Keratinocyte (primary cell): ENCODE data around the gene DIPK1A. TPM values are rescaled to one million over a fixed set of nuclear protein-coding genes. Genes with fewer than 3 reads are reported as not detected.

Source experiments
- DNase-seq: peaks from one replicate; pipeline ENCODE4 v3.0.0-alpha.2; 2011; ENCODE audit warnings: low read depth, missing footprints, low spot score
- FAIRE-seq: peaks from 2 replicates; lab custom pipeline; 2011; peaks lifted over from hg19 to GRCh38; lab: Jason Lieb, UNC
- H2AFZ ChIP-seq: 2 replicates; pipeline ENCODE4 v1.6.0; 2012; ENCODE audit warnings: low read length, control low read depth, inconsistent platforms; ENCODE audit not compliant: control insufficient read depth
- H3K27ac ChIP-seq: 2 replicates; pipeline ENCODE4 v1.5.1; 2011; ENCODE audit warnings: low read length; ENCODE audit not compliant: control insufficient read depth, insufficient read depth
- H3K27me3 ChIP-seq: 3 replicates; pipeline ENCODE4 v1.6.0; 2011; ENCODE audit warnings: low read length; ENCODE audit not compliant: control insufficient read depth, insufficient read depth; ENCODE audit errors: extremely low read depth
- H3K36me3 ChIP-seq, 2 experiments: 2 replicates in 1 of 2; 3 replicates in 1 of 2; pipeline ENCODE4 v1.5.1; 2011; ENCODE audit warnings: low read length in 2 of 2, mild to moderate bottlenecking in 1 of 2; ENCODE audit not compliant: control insufficient read depth in 2 of 2, insufficient read depth in 2 of 2; ENCODE audit errors: extremely low read depth in 1 of 2
- H3K4me1 ChIP-seq: 3 replicates; pipeline ENCODE4 v1.5.1; 2011; ENCODE audit warnings: low read length; ENCODE audit not compliant: control insufficient read depth, insufficient read depth; ENCODE audit errors: extremely low read depth
- H3K4me2 ChIP-seq: 3 replicates; pipeline ENCODE4 v1.6.0; 2011; ENCODE audit warnings: low read depth, low read length; ENCODE audit not compliant: control insufficient read depth, insufficient read depth; ENCODE audit errors: extremely low read depth
- H3K4me3 ChIP-seq, 3 experiments: fragments of 200-600 bp in 1 of 3; sonication (generic) in 1 of 3; 2 replicates in 2 of 3; 3 replicates in 1 of 3; pipeline ENCODE4 v1.5.1; 2011 to 2016; ENCODE audit warnings: low read length in 3 of 3, mild to moderate bottlenecking in 3 of 3, control low read depth in 2 of 3, inconsistent platforms in 1 of 3, low read depth in 1 of 3, mixed read lengths in 1 of 3, mixed run types in 1 of 3, moderate library complexity in 1 of 3; ENCODE audit not compliant: control insufficient read depth in 2 of 3, insufficient read depth in 2 of 3; ENCODE audit errors: extremely low read depth in 1 of 3
- H3K79me2 ChIP-seq: 2 replicates; pipeline ENCODE4 v1.6.0; 2012; ENCODE audit warnings: low read length; ENCODE audit not compliant: control insufficient read depth, insufficient read depth
- H3K9ac ChIP-seq: 3 replicates; pipeline ENCODE4 v1.6.0; 2011; ENCODE audit warnings: low read length; ENCODE audit not compliant: control insufficient read depth, insufficient read depth; ENCODE audit errors: extremely low read depth
- H3K9me1 ChIP-seq: 3 replicates; pipeline ENCODE4 v1.6.0; 2011; ENCODE audit warnings: low read length; ENCODE audit not compliant: control insufficient read depth, insufficient read depth; ENCODE audit errors: extremely low read depth
- H3K9me3 ChIP-seq: 2 replicates; pipeline ENCODE4 v1.5.1; 2012; ENCODE audit warnings: low read depth, low read length; ENCODE audit not compliant: control insufficient read depth
- H4K20me1 ChIP-seq: 3 replicates; pipeline ENCODE4 v1.6.0; 2011; ENCODE audit warnings: low read length; ENCODE audit not compliant: control insufficient read depth, insufficient read depth; ENCODE audit errors: extremely low read depth
- EZH2 ChIP-seq: IDR thresholded peaks from one replicate; pipeline ENCODE4 v1.6.1; 2012; ENCODE audit warnings: inconsistent platforms, mild to moderate bottlenecking, low read length, moderate library complexity
- dilution Hi-C: fragments of 300-500 bp; cut with MboI; formaldehyde crosslinking; loops from one replicate; pipeline ENCODE4 v1.7.0; 2020; ENCODE audit warnings: low sequenced_read_pairs; ENCODE audit not compliant: extremely low pct_ligation_motif_present
- polyA plus RNA-seq, 5 experiments: library from polyadenylated mRNA; depleted of rRNA in 3 of 5; stranded (reverse) in 3 of 5; stranded (forward) in 1 of 5; unstranded in 1 of 5; fragments of >200 nt; gene quantifications; 1 replicate in 1 of 5; 2 replicates in 3 of 5; 3 replicates in 1 of 5; pipeline versions ENCODE4 v1.2.1 to v1.2.3, GENCODE V29; 2011 to 2012; ENCODE audit warnings: missing spikeins in 2 of 5, low read depth in 1 of 5, low replicate concordance in 1 of 5
- TF ChIP-seq, protein P1 (sequence below), 3 experiments: IDR thresholded peaks in 1 of 3; conservative IDR thresholded peaks in 1 of 3; optimal IDR thresholded peaks in 1 of 3; 2 replicates in 2 of 3; 3 replicates in 1 of 3; pipeline versions ENCODE3 to v1.5.1; 2011; ENCODE audit warnings: low read length in 3 of 3, mild to moderate bottlenecking in 3 of 3, moderate library complexity in 2 of 3, control low read depth in 1 of 3, inconsistent platforms in 1 of 3; ENCODE audit not compliant: insufficient read depth in 2 of 3; ENCODE audit errors: extremely low read depth in 1 of 3

Gene DIPK1A
- polyA plus RNA-seq, 1 donor (not counting 4 experiments of a cell fraction or from before 2014, with no cell fraction given), result 22.0 TPM

DNA sequence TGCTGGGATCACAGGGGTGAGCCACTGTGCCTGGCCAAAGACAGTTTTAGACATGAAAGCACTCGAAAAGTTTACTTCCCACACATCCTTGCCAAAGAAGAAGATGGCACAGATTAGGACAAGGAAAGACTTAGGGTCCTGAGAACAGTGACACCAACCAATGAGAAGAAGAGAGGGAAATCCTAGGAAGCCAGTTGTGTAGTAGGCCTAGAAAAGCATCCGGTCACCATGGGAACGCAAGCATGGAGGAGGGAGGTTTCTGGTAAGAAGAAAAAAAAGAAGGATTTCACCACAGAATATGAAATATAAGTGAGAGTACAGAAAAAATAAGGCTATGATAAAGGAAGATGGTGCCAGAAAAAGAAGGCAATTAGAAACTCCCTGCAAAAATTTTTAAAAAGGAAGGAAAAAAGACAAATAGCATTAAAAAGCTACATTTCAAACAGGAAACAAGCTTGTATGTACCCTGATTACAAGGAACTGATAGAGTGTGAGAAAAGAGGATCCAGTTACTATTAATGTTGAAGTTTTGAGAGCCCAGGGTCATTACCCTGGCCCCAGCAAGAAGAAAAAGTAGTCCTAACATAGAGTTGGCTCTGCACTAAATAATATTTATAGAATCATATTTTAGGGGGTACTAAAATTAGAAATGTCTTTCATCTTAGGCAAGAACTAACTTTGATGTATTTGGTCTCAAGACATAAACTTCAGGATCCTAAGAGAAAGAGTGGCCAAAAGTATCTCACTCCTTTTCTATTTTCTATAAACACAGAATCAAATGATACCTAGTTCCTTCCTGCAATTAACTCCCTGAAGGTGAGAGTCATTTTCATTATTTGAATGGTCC is 16.1 kb downstream of the DIPK1A start:
- TF ChIP-seq EZH2, result no peak
- TF ChIP-seq, protein P1, sequence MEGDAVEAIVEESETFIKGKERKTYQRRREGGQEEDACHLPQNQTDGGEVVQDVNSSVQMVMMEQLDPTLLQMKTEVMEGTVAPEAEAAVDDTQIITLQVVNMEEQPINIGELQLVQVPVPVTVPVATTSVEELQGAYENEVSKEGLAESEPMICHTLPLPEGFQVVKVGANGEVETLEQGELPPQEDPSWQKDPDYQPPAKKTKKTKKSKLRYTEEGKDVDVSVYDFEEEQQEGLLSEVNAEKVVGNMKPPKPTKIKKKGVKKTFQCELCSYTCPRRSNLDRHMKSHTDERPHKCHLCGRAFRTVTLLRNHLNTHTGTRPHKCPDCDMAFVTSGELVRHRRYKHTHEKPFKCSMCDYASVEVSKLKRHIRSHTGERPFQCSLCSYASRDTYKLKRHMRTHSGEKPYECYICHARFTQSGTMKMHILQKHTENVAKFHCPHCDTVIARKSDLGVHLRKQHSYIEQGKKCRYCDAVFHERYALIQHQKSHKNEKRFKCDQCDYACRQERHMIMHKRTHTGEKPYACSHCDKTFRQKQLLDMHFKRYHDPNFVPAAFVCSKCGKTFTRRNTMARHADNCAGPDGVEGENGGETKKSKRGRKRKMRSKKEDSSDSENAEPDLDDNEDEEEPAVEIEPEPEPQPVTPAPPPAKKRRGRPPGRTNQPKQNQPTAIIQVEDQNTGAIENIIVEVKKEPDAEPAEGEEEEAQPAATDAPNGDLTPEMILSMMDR (optimal IDR thresholded peaks at IDR 0.05 in 1 of 3, IDR thresholded peaks at IDR 0.05 in 1 of 3, conservative IDR thresholded peaks at IDR 0.05 in 1 of 3; ENCODE audit: extremely low read depth in 1 of 3, insufficient read depth in 2 of 3, low read length in 3 of 3), result no peak
- Histone ChIP-seq H3K36me3 (no peaks in the 10 kb centered on the region), H2AFZ (no peak overlapping the region), H3K9me3 (no peaks in the 10 kb centered on the region), H3K27ac (no peak overlapping the region), H3K9ac (no peak overlapping the region), H3K4me3 (no peak overlapping the region), H3K9me1 (no peaks in the 10 kb centered on the region), H3K79me2 (peaks cover 14% of the 10 kb centered on the region), H3K4me2 (no peak overlapping the region), H3K4me1 (peaks cover 19% of the 10 kb centered on the region), H3K27me3 (no peaks in the 10 kb centered on the region), H4K20me1 (no peaks in the 10 kb centered on the region)
- dilution Hi-C loops, result no loop called here
- DNase-seq (no peak), FAIRE-seq (no peak)

DNA sequence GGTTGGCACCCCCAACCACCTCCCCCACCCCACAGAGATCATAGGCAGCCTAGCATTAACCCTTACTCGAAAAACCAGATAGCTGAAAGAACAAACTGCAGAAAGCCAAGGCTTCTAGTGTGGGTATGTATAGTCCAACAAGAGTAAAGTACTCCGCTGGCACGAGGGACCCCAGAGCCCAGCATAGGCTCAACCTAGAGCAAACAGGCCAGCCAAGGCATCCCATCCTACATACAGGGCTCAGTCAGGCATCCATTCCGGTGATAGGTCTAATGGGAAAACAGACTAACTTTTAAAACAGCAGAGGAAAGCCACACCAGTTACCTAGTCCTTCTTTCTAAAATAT is 17.8 kb downstream of the DIPK1A start:
- no peak for FAIRE-seq
- dilution Hi-C loops, result no loop called here

More for the DNA sequence above, 17.8 kb downstream of the DIPK1A start:
- H3K9me1 ChIP-seq, result no peaks in the 10 kb centered on the region
- H3K4me2 ChIP-seq, result no peak overlapping the region
- H3K4me3 ChIP-seq, result no peak overlapping the region
- H3K27ac ChIP-seq, result no peak overlapping the region
- peaks cover 16% of the 10 kb centered on the region for H3K79me2 ChIP-seq
- peaks cover 10% of the 10 kb centered on the region for H3K4me1 ChIP-seq
- no peaks in the 10 kb centered on the region for H3K36me3 ChIP-seq
- H4K20me1 ChIP-seq, result no peaks in the 10 kb centered on the region
- no peak for TF ChIP-seq EZH2
- TF ChIP-seq, protein P1 (optimal IDR thresholded peaks at IDR 0.05 in 1 of 3, IDR thresholded peaks at IDR 0.05 in 1 of 3, conservative IDR thresholded peaks at IDR 0.05 in 1 of 3; ENCODE audit: extremely low read depth in 1 of 3, insufficient read depth in 2 of 3, low read length in 3 of 3), result no peak
- H3K9ac ChIP-seq, result no peak overlapping the region
- no peak for DNase-seq
- no peak overlapping the region for H2AFZ ChIP-seq
- no peaks in the 10 kb centered on the region for H3K9me3 ChIP-seq
- no peaks in the 10 kb centered on the region for H3K27me3 ChIP-seq
